HUES6 (cell line): ENCODE results near the gene BCAS1.

ENCODE experiments used
- H3K27ac ChIP-seq: 2 replicates; pipeline ENCODE4 v1.7.0; 2013; ENCODE audit warnings: low read depth, mild to moderate bottlenecking, low read length, inconsistent platforms
- H3K27me3 ChIP-seq: 2 replicates; pipeline ENCODE4 v1.6.1; 2013; ENCODE audit warnings: low read length; ENCODE audit not compliant: control insufficient read depth, insufficient read depth
- H3K36me3 ChIP-seq: 2 replicates; pipeline ENCODE4 v1.6.1; 2013; ENCODE audit warnings: low read length; ENCODE audit not compliant: control insufficient read depth, insufficient read depth
- H3K4me1 ChIP-seq: 2 replicates; pipeline ENCODE4 v1.6.1; 2013; ENCODE audit warnings: low read length; ENCODE audit not compliant: control insufficient read depth, insufficient read depth
- H3K4me3 ChIP-seq: 2 replicates; pipeline ENCODE4 v1.5.1; 2013; ENCODE audit warnings: low read depth, low read length
- H3K9ac ChIP-seq: one replicate; pipeline ENCODE4 v1.6.1; 2013; ENCODE audit warnings: mild to moderate bottlenecking, low read length
- H3K9me3 ChIP-seq: 2 replicates; pipeline ENCODE4 v1.6.1; 2013; ENCODE audit warnings: low read depth, low read length; ENCODE audit not compliant: control insufficient read depth, insufficient read depth

BCAS1 gene

GRCh38 chr20:53949319-53949839, 121.0 kb downstream of the BCAS1 start:
- H3K4me3 ChIP-seq, result no peak overlapping the region
- H3K9ac ChIP-seq, result no peak overlapping the region
- H3K27ac ChIP-seq, result no peak overlapping the region
- H3K9me3 ChIP-seq, result peaks cover 7% of the 10 kb centered on the region
- no peaks in the 10 kb centered on the region for H3K27me3 ChIP-seq
- H3K36me3 ChIP-seq, result no peaks in the 10 kb centered on the region
- no peaks in the 10 kb centered on the region; the same call in 1 of the 2 replicates for H3K4me1 ChIP-seq

- Histone ChIP-seq H3K9me3 (peaks cover 7% of the 10 kb centered on the region), H3K36me3 (no peaks in the 10 kb centered on the region), H3K27me3 (no peaks in the 10 kb centered on the region), H3K9ac (no peak overlapping the region), H3K27ac (no peak overlapping the region), H3K4me1 (peaks cover under 1% of the 10 kb centered on the region), H3K4me3 (no peak overlapping the region)
These were observed 121.7 kb downstream of the BCAS1 start for GRCh38 chr20:53948383-53949318.

DNA sequence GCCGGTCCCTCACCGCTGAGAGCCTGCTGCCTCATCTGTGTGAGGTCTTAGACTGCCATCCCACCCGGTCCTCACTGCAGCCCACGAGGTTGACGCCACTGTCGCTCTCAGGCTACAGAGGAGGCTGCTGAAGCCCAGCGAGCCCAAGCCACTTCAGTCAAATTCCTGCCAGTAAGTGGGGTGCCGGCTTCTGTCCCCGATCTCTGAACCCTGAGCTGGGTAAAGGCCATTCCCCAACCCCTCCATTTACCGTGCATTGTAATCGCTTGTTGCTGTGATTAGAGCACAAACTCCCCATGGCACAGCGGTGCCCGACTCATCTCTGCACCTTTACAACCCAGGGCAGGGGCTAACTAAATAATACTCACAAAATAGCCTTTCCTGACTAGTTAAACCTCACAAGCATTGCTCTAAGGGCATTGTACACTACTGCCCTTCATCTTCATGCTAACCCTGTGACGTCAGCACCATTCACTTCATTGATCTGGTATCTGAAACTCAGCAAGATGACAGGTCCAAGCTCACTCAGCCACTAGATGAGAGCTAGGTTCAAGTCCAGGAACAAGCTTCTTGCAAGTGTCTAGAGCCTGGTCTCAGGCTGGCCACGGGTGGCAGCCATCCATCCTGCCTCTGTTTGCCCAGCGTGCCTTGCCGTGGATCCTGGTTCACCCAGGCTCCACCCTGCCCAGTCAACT, 122.7 kb downstream of the BCAS1 start:
- H3K9ac ChIP-seq, result no peak overlapping the region
- H3K27me3 ChIP-seq, result no peaks in the 10 kb centered on the region
- H3K4me1 ChIP-seq, result peaks cover 10% of the 10 kb centered on the region
- H3K4me3 ChIP-seq, result no peak overlapping the region
- H3K36me3 ChIP-seq, result no peaks in the 10 kb centered on the region
- no peak overlapping the region for H3K27ac ChIP-seq
- peaks cover 3% of the 10 kb centered on the region for H3K9me3 ChIP-seq

- Histone ChIP-seq H3K9me3 (no peaks in the 10 kb centered on the region), H3K4me1 (peaks cover 26% of the 10 kb centered on the region)
These were observed 124.3 kb downstream of the BCAS1 start for GRCh38 chr20:53946106-53946505.

DNA sequence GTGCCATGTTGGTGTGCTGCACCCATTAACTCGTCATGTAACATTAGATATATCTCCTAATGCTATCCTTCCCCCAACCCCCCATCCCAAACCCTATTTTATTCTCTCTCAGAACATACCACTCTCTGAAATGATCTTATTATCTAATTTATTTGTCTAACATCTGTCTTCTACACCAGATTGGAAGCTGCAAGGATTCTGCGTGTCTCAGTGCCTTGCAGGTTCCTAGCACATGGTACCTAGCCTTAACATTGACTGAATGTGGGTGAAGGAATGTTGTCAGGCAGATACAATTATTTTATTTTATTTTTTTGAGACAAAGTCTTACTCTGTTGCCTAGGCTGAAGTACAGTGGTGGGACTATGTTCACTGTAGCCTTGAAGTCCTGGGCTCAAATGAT, 124.9 kb downstream of the BCAS1 start:
- H3K4me3 ChIP-seq, result no peak overlapping the region
- H3K4me1 ChIP-seq, result peaks cover 32% of the 10 kb centered on the region
- H3K27ac ChIP-seq, result no peak overlapping the region
- H3K9ac ChIP-seq, result no peak overlapping the region
- no peaks in the 10 kb centered on the region for H3K27me3 ChIP-seq
- H3K36me3 ChIP-seq, result no peaks in the 10 kb centered on the region
- H3K9me3 ChIP-seq, result no peaks in the 10 kb centered on the region

More at GRCh38 chr20:53946106-53946505, 124.3 kb downstream of the BCAS1 start:
- Histone ChIP-seq H3K36me3 (no peaks in the 10 kb centered on the region), H3K27ac (no peak overlapping the region), H3K9ac (no peak overlapping the region), H3K4me3 (no peak overlapping the region), H3K27me3 (no peaks in the 10 kb centered on the region)

DNA sequence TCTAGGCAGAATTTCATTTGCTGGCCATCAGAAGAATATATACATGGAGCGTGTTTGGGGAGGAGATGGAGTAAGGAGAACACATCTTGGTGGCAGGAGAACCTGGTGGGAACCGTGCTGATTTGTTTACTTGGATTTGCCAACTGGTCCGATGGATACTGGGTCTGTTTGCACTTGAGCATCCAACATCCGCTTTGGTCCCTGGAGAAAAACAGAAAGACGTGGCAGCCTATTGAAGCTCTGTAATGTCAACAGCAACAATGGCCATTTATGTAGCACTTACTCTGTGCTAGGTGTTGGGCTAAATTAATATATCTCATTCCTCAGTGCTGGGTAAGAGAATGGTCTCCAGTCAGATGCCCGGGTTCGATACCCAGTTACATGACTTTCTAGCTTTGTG, 125.6 kb downstream of the BCAS1 start:
- no peaks in the 10 kb centered on the region for H3K9me3 ChIP-seq
- no peak overlapping the region for H3K9ac ChIP-seq
- peaks cover 37% of the 10 kb centered on the region for H3K4me1 ChIP-seq
- no peaks in the 10 kb centered on the region for H3K27me3 ChIP-seq
- no peak overlapping the region for H3K4me3 ChIP-seq
- H3K27ac ChIP-seq, result no peak overlapping the region
- no peaks in the 10 kb centered on the region for H3K36me3 ChIP-seq

DNA sequence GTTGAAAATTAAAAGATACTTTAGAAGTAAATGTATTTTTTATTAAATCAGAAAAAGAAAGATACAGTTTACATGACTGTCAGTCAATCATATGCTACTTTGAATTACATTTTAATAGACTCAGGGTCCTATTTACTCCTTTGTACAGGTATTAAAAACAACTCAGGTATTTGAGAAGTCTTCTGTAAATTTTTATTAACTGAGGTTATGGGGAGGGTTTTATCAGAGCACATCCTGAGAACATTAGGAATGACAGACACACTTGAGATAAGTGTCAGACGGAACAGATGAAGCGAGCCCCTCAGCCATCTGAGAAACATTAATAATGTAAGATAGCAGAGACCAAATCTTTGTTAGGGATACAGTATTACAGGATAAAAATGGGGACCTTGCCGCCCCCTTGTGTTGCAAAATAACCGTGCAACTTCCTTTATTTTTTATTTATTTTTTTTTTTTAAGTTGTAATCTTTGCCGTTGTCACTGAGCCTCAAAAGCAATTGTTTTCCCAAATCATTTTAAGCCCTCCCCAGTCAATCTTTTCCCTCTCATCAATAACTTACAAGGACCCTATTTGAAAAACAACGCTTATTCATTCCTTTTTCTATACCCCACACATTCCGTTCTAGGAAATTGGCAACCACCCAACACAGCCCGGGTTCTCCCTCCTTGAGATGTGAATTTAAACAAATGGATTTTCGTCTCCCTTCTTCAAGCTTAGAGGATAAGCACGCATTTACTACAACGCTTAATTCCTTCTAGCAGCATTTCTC, 126.7 kb downstream of the BCAS1 start:
- Histone ChIP-seq H3K36me3 (no peaks in the 10 kb centered on the region), H3K27me3 (no peaks in the 10 kb centered on the region), H3K4me1 (peaks cover 48% of the 10 kb centered on the region), H3K9me3 (no peaks in the 10 kb centered on the region), H3K4me3 (no peak overlapping the region), H3K9ac (no peak overlapping the region), H3K27ac (no peak overlapping the region)

- peaks cover 48% of the 10 kb centered on the region for H3K4me1 ChIP-seq
- no peaks in the 10 kb centered on the region for H3K27me3 ChIP-seq
- H3K36me3 ChIP-seq, result no peaks in the 10 kb centered on the region
- no peak overlapping the region for H3K27ac ChIP-seq
- no peaks in the 10 kb centered on the region for H3K9me3 ChIP-seq
- H3K9ac ChIP-seq, result no peak overlapping the region
- no peak overlapping the region for H3K4me3 ChIP-seq
These were observed 127.4 kb downstream of the BCAS1 start for GRCh38 chr20:53942973-53943372.

DNA sequence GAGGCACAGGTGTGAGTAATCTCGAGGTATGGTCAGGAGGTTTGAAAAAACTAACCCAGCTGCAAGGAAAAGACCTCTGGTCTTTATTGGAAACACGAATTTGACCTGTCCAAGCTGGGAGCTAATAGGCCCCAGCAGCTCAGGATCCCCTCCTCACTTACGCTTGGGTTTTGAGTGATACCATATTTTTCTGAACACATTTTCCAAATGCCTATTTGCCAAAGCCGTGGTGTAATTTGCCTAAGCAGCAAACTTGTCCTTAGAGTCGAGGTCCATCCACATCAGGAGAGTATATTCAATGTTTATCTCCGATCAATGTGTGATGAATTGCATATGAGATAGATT, 128.0 kb downstream of the BCAS1 start:
- H3K4me1 ChIP-seq, result peaks cover 48% of the 10 kb centered on the region
- no peak overlapping the region for H3K4me3 ChIP-seq
- H3K27me3 ChIP-seq, result no peaks in the 10 kb centered on the region
- H3K9me3 ChIP-seq, result no peaks in the 10 kb centered on the region
- peak overlapping the region; percentile 13 for H3K9ac ChIP-seq
- no peaks in the 10 kb centered on the region for H3K36me3 ChIP-seq
- peak overlapping the region; percentile 69 for H3K27ac ChIP-seq

DNA sequence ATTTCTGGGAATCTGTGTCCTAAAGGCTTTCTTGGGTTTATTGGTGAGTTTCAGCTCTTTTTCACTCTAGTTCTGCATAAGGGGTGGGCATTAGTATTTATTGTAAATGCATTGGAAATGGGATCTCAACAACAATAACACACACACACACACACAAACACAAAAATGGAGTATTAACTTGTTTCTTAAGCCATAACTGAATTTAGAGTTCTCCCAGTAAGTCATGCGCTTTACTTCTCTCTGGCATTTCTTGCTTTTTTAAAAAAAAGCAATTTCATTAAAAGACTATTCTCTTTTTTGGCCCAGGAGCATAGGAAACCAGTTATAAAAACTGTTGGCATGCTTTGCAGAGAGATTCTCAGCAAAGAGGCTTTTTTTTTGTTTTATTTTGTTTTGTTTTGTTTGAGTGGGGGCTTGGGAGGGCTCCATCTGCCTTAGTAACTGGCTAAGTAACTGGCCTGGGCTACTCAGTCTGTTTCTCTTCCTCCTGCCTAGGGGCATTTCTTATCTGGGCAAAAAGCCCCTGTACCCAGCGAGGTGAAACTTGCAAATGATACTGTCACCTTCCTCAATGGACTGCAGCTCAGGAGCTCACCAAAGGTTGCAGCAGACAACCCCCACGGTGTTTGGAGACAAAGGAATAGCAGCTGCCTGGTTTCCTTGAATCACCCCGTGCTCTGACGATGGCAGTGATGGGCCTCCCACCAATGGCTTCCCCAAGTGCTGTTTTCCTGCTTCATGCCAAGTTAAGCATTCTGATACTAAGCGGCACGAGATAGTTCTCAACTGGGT, 128.5 kb downstream of the BCAS1 start:
- no peaks in the 10 kb centered on the region for H3K9me3 ChIP-seq
- H3K27ac ChIP-seq, result peak overlapping the region; percentile 69
- no peaks in the 10 kb centered on the region for H3K27me3 ChIP-seq
- H3K36me3 ChIP-seq, result no peaks in the 10 kb centered on the region
- peak overlapping the region; percentile 13 for H3K9ac ChIP-seq
- H3K4me1 ChIP-seq, result peaks cover 51% of the 10 kb centered on the region
- no peak overlapping the region for H3K4me3 ChIP-seq
